Activated gamma-delta T cell (primary cell): ENCODE measurements around the gene SIN3A.
"Not testable (repeated sequence)": the region's sequence is repeated elsewhere in the genome, so short reads cannot be mapped to it uniquely, and the experiment has no call there.

ENCODE experiments used
- DNase-seq: peaks from one replicate; lab custom pipeline; 2025; lab: John Stamatoyannopoulos, UW

SIN3A gene

DNA sequence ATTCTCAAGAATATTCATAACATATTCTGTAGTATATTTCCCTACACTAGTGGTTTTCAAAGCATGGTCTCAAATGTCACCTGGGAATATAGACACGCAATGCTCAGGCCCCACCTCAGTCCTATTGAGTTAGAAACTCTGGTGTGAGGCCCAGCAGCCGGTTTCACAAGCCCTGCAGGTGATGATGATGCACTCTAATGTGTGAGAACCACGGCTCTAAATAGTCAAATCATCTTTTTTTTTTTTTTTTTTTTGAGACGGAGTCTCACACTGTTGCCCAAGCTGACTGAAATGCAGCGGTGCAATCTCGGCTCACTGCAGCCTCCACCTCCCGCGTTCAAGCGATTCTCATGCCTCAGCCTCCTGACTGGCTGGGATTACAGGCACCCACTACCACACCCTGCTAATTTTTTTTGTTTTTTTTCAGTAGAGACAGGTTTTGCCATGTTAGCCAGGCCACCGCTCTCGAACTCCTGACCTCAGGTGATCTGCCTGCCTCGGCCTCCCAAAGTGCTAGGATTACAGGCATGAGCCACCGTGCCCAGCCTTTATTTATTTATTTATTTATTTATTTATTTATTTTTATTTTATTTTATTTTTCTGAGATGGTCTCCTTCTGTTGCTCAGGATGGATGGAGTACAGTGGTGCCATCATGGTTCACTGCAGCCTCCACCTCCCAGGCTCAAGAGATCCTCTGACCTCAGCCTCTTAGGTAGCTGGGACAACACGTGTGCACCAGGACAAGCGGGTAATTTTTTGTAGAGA, 117.7 kb downstream of the SIN3A start:
- not testable (repeated sequence) for DNase-seq

GRCh38 chr15:75332093-75332492, 119.4 kb downstream of the SIN3A start:
- not testable (repeated sequence) for DNase-seq

- no peak for DNase-seq
Measured at GRCh38 chr15:75329571-75329970, 121.9 kb downstream of the SIN3A start.

DNA sequence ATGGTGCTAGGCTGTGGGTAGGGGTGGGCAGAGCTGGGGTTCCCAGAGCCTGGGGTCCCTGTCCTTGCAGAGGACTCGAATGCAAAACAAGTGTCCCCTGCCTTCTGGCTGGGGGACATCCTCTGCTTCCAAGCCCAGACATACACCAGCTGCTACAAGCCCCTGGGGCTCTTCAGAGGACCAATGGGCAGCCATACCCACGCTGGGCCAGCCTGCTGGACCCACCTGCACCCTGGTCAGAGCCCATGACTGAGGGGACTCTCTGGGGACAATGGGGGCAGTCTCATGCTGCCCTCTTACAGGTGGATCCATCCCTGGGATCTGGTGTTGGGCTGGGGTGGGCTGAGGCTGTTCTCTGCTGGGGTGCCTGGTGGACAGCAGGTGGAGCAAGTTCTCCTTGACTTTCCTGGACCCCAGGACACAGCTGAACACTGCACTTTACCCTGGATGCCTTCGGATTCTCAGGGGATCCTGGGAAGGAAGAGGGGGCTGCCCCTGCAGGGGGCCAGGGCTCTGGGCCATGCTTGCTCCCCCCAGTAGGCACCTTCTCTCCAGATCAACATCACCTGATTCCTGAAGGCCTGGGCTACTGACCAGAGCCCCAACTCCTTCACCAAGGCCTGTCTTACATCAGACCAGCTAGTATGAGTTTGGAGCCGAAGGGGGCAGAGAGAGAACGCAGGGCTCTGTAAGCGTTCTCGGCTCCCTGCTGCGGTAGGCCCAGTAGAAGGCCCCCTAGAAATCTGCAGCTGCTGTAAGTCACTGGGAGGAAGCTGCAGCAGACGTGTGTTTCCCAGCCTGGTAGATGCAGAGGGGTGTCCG, 122.8 kb downstream of the SIN3A start:
- no peak for DNase-seq

GRCh38 chr15:75327491-75327890, 124.0 kb downstream of the SIN3A start:
- DNase-seq: no peak

GRCh38 chr15:75327005-75327404, 124.5 kb downstream of the SIN3A start:
- no peak for DNase-seq

DNA sequence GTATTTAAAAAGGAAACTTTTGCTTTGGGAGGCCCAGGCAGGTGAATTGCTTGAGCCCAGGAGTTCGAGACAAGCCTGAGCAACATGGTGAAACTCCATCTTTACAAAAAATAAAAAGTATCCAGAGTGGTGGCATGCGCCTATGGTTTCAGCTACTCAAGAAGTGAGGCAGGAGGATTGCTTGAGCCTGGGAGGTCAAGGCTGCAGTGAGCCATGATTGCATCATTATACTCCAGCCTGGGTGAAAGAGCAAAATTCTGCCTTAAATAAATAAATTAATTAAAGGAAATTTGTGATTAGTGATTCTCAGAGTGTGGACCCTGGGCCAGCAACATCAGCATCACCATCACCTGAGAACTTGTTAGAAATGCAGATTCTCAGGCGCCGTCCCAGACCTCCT, 125.6 kb downstream of the SIN3A start:
- DNase-seq: no peak

DNA sequence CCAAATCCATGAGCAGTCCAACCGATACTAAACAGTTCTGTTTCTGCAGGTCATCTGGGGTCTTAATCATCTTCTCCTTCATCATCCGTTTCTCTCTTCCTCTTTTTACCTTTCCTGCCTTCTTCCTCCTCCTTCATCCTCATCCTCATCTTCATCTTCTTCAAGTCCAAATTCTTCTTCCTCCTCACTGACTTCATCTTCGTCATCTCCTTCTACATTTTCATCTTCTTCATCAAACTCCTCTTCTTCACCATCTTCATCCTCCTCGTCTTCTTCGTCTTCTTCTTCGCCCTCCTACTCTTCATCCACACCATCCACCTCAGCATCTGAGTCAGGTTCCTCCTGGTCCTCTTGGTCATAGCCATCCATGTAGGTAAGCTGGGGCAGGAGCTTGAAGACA, 129.8 kb downstream of the SIN3A start:
- no peak for DNase-seq
